CD14-positive monocyte (primary cell): ENCODE data around the gene ABRAXAS1. TPM values are rescaled to one million over a fixed set of nuclear protein-coding genes. Genes with fewer than 3 reads are reported as not detected.

ENCODE experiments used
- DNase-seq, 3 donors: peaks; one replicate each; pipeline ENCODE4 v3.0.0-alpha.2; 2011 to 2022
- H2AFZ ChIP-seq: 2 replicates; pipeline ENCODE4 v1.6.0; 2012; ENCODE audit warnings: mild to moderate bottlenecking, low read depth, low read length, inconsistent platforms; ENCODE audit not compliant: insufficient read depth, poor library complexity, severe bottlenecking
- H3K27ac ChIP-seq, 2 donors: 1 replicate in 1 of 2; 2 replicates in 1 of 2; pipeline ENCODE4 v1.5.1; 2012 to 2013; ENCODE audit warnings: low read length in 2 of 2, control low read depth in 1 of 2, inconsistent platforms in 1 of 2, low read depth in 1 of 2, mild to moderate bottlenecking in 1 of 2
- H3K27me3 ChIP-seq, 2 donors: one replicate each; pipeline versions ENCODE4 v1.6.0 to v1.6.1; 2011 to 2013; ENCODE audit warnings: low read length in 2 of 2; ENCODE audit not compliant: control insufficient read depth in 2 of 2, insufficient read depth in 2 of 2
- H3K36me3 ChIP-seq, 2 donors: replicated peaks in 1 of 2; 1 replicate in 1 of 2; 2 replicates in 1 of 2; pipeline versions ENCODE4 v1.5.1 to v1.6.1; 2012 to 2013; ENCODE audit warnings: low read length in 2 of 2, control low read depth in 1 of 2, inconsistent platforms in 1 of 2, mild to moderate bottlenecking in 1 of 2; ENCODE audit not compliant: insufficient read depth in 2 of 2, control insufficient read depth in 1 of 2
- H3K4me1 ChIP-seq, 2 donors: 1 replicate in 1 of 2; 2 replicates in 1 of 2; pipeline versions ENCODE4 v1.5.1 to v1.6.1; 2012 to 2013; ENCODE audit warnings: low read length in 2 of 2, control low read depth in 1 of 2, inconsistent platforms in 1 of 2, mild to moderate bottlenecking in 1 of 2, moderate library complexity in 1 of 2; ENCODE audit not compliant: insufficient read depth in 2 of 2, control insufficient read depth in 1 of 2
- H3K4me2 ChIP-seq: replicated peaks from 2 replicates; pipeline ENCODE3; 2012; ENCODE audit warnings: low read length, moderate library complexity, mild to moderate bottlenecking; ENCODE audit not compliant: poor library complexity, severe bottlenecking; ENCODE audit errors: extremely low read depth
- H3K4me3 ChIP-seq, 3 experiments: fragments of 200-600 bp in 1 of 3; sonication (generic) in 1 of 3; replicated peaks in 1 of 3; 1 replicate in 2 of 3; 2 replicates in 1 of 3; pipeline ENCODE4 v1.5.1; 2011 to 2013; ENCODE audit warnings: low read length in 3 of 3, mild to moderate bottlenecking in 3 of 3, control low read depth in 2 of 3, low read depth in 2 of 3, inconsistent platforms in 1 of 3, moderate library complexity in 1 of 3
- H3K79me2 ChIP-seq: 2 replicates; pipeline ENCODE4 v1.6.0; 2012; ENCODE audit warnings: mild to moderate bottlenecking, control low read depth, inconsistent platforms, low read length, moderate library complexity; ENCODE audit not compliant: insufficient read depth
- H3K9ac ChIP-seq: 2 replicates; pipeline ENCODE4 v1.6.0; 2017; ENCODE audit warnings: low read length, mild to moderate bottlenecking; ENCODE audit not compliant: insufficient read depth, poor library complexity, severe bottlenecking
- H3K9me3 ChIP-seq, 2 donors: replicated peaks in 1 of 2; 1 replicate in 1 of 2; 2 replicates in 1 of 2; pipeline versions ENCODE4 v1.5.1 to v1.6.1; 2012 to 2013; ENCODE audit warnings: low read length in 2 of 2, control low read depth in 1 of 2; ENCODE audit not compliant: control insufficient read depth in 1 of 2, insufficient read depth in 1 of 2
- H4K20me1 ChIP-seq: 2 replicates; pipeline ENCODE4 v1.6.0; 2012; ENCODE audit warnings: mild to moderate bottlenecking, low read length, control low read depth, moderate library complexity; ENCODE audit not compliant: insufficient read depth
- H3K27ac Mint-ChIP-seq, 7 donors: one replicate each; pipeline ENCODE4 v1.8.0; 2020; ENCODE audit warnings: mild to moderate bottlenecking in 7 of 7, mixed read lengths in 7 of 7, moderate library complexity in 6 of 7, inconsistent platforms in 2 of 7
- H3K27me3 Mint-ChIP-seq, 3 donors: one replicate each; pipeline ENCODE4 v1.8.0; 2021 to 2022; ENCODE audit warnings: low read depth in 3 of 3, mild to moderate bottlenecking in 3 of 3, mixed read lengths in 3 of 3, moderate library complexity in 3 of 3, inconsistent platforms in 1 of 3
- H3K36me3 Mint-ChIP-seq, 2 donors: one replicate each; pipeline ENCODE4 v1.8.0; 2020; ENCODE audit warnings: mixed read lengths in 2 of 2, inconsistent platforms in 1 of 2, mild to moderate bottlenecking in 1 of 2
- H3K4me1 Mint-ChIP-seq: one replicate; pipeline ENCODE4 v1.8.0; 2020; ENCODE audit warnings: mild to moderate bottlenecking, mixed read lengths
- H3K4me3 Mint-ChIP-seq, 2 donors: one replicate each; pipeline ENCODE4 v1.8.0; 2020; ENCODE audit warnings: mild to moderate bottlenecking in 2 of 2, mixed read lengths in 2 of 2, moderate library complexity in 1 of 2
- H3K9me3 Mint-ChIP-seq, 7 donors: one replicate each; pipeline ENCODE4 v1.8.0; 2020 to 2022; ENCODE audit warnings: mixed read lengths in 7 of 7, mild to moderate bottlenecking in 6 of 7, moderate library complexity in 6 of 7, inconsistent platforms in 2 of 7
- WGBS: methylation state at CpG from one replicate; pipeline ENCODE4 v1.1.5; 2013; ENCODE audit warnings: missing lambda C conversion rate; ENCODE audit not compliant: insufficient coverage; 5-methylcytosine and 5-hydroxymethylcytosine counted together
- intact Hi-C, 2 donors: fragments of 100-400 bp; cut with micrococcal nuclease; formaldehyde crosslinking; loops; one replicate each; pipeline versions ENCODE4 v1.15.0 to v1.15.1; 2023
- polyA plus RNA-seq, 3 donors: library from polyadenylated mRNA; depleted of rRNA in 1 of 3; unstranded in 2 of 3; stranded (reverse) in 1 of 3; fragments of 300-500 nt in 2 of 3; fragments of >200 nt in 1 of 3; fragmentation: Illumina TruSeq in 2 of 3; gene quantifications; 1 replicate in 2 of 3; 2 replicates in 1 of 3; pipeline ENCODE4 v1.2.3, GENCODE V29; 2012 to 2021
- TF ChIP-seq, protein P1 (sequence below): fragments of 200-600 bp; IDR thresholded peaks from one replicate; pipeline ENCODE4 v1.8.0; 2022; ENCODE audit warnings: antibody characterized with exemption, mild to moderate bottlenecking

The ABRAXAS1 gene
- polyA plus RNA-seq, 3 donors, result 6.0 to 10.8 (median 6.8) TPM

DNA sequence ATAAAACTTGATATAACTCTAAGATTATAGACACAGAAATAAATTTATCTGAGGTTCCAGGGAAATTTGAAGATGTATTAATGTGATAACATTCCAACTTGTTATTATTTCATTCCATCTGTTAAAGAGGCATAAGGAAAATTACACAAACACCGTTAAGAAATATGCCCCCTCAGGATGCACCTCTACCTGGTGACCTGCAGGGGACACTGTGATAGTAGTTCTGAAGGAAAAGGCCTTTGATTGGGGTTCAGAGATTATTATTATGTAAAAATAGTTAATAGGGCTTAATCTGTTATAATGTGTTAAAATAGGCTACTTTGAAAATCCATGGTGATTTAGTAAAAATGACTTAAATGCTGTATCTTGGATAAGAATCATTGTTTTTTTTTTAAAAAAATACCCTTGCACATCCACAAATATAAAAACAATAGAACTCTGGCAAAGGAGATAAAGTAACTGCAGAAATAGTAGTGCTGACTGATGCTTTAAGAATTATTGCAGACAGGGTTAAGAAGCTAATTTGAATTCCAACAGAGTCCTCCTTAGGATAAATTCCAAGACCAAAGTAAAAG, 6.1 kb upstream of the ABRAXAS1 start:
- H3K9me3 Mint-ChIP-seq, result no peaks in the 10 kb centered on the region
- Histone ChIP-seq H2AFZ (no peak overlapping the region), H3K27ac (no peak overlapping the region), H3K4me2 (no peak overlapping the region), H3K79me2 (no peaks in the 10 kb centered on the region), H3K27me3 (no peaks in the 10 kb centered on the region), H3K9ac (no peak overlapping the region), H3K4me1 (no peaks in the 10 kb centered on the region), H4K20me1 (no peaks in the 10 kb centered on the region), H3K4me3 (no peak overlapping the region), H3K36me3 (no peaks in the 10 kb centered on the region), H3K9me3 (no peaks in the 10 kb centered on the region)
- no peak overlapping the region for H3K4me3 Mint-ChIP-seq
- intact Hi-C loops, result no loop called here
- no peak overlapping the region for H3K27ac Mint-ChIP-seq
- TF ChIP-seq, protein P1, sequence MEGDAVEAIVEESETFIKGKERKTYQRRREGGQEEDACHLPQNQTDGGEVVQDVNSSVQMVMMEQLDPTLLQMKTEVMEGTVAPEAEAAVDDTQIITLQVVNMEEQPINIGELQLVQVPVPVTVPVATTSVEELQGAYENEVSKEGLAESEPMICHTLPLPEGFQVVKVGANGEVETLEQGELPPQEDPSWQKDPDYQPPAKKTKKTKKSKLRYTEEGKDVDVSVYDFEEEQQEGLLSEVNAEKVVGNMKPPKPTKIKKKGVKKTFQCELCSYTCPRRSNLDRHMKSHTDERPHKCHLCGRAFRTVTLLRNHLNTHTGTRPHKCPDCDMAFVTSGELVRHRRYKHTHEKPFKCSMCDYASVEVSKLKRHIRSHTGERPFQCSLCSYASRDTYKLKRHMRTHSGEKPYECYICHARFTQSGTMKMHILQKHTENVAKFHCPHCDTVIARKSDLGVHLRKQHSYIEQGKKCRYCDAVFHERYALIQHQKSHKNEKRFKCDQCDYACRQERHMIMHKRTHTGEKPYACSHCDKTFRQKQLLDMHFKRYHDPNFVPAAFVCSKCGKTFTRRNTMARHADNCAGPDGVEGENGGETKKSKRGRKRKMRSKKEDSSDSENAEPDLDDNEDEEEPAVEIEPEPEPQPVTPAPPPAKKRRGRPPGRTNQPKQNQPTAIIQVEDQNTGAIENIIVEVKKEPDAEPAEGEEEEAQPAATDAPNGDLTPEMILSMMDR, result peak; percentile 77
- no peaks in the 10 kb centered on the region for H3K27me3 Mint-ChIP-seq
- H3K36me3 Mint-ChIP-seq, result no peaks in the 10 kb centered on the region
- H3K4me1 Mint-ChIP-seq, result peaks cover 2% of the 10 kb centered on the region
- peak; percentile 11 to 30 (median 26) for DNase-seq
- WGBS, result no CpG with 5 or more reads among the region's 1 CpG

DNA sequence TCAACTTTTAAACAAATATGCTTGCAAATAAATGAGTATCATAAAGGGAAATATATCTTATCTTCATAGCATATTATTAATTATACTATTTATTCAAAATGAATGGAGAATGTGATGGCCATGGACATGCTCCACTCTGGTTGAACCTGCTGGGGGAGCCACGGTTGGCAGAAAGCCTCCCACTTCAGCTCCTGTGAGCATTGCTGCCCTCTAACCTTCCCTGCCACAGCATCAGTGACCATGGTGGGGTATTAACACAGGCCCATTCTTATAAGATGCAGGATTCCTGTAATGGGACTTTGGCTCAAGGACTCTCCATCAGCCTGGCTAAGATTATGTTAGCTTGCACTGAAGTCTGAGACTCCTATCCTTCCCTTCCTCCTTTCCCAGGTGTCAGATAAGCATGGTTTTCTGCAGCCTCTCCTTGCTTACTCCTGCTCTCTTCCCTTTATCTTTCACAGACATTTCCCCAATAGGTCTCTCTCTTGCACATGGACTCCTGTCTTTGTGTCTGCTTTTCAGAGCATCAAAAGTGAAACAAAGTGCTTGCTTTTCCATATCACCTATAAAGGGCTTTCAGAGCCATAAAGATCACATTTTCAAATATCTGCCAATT, 4.9 kb upstream of the ABRAXAS1 start:
- no peaks in the 10 kb centered on the region for H3K27me3 Mint-ChIP-seq
- H2AFZ ChIP-seq, result no peak overlapping the region
- H3K4me1 Mint-ChIP-seq, result peaks cover 6% of the 10 kb centered on the region
- H4K20me1 ChIP-seq, result no peaks in the 10 kb centered on the region
- H3K9me3 Mint-ChIP-seq, result no peaks in the 10 kb centered on the region
- H3K4me3 Mint-ChIP-seq, result no peak overlapping the region
- WGBS, result no CpG with 5 or more reads among the region's 1 CpG
- no peaks in the 10 kb centered on the region for H3K36me3 Mint-ChIP-seq
- no peaks in the 10 kb centered on the region for H3K79me2 ChIP-seq
- H3K9ac ChIP-seq, result no peak overlapping the region
- intact Hi-C loops, result no loop called here
- TF ChIP-seq, protein P1, result no peak
- no peak overlapping the region for H3K27ac ChIP-seq
- no peaks in the 10 kb centered on the region for H3K36me3 ChIP-seq
- no peak overlapping the region for H3K4me2 ChIP-seq
- peaks cover 6% of the 10 kb centered on the region in 2 donors for H3K4me1 ChIP-seq
- no peak overlapping the region for H3K27ac Mint-ChIP-seq
- H3K9me3 ChIP-seq, result no peaks in the 10 kb centered on the region
- DNase-seq, result no peak
- no peak overlapping the region for H3K4me3 ChIP-seq
- H3K27me3 ChIP-seq, result no peaks in the 10 kb centered on the region
